GM18951 (cell line): ENCODE results near the gene ISL1.

Experiments
- POLR2A ChIP-seq: IDR thresholded peaks from 4 replicates; pipeline ENCODE4 v1.6.1; 2011; ENCODE audit warnings: mild to moderate bottlenecking; ENCODE audit not compliant: insufficient read length, insufficient read depth; ENCODE audit errors: extremely low read depth
- in situ Hi-C: fragments of 300-500 bp; cut with MboI; formaldehyde crosslinking; loops from one replicate; pipeline ENCODE4 v1.12.0; 2022; ENCODE audit warnings: low sequenced_read_pairs, mixed read lengths, inconsistent platforms; ENCODE audit not compliant: unreplicated experiment

Gene ISL1

DNA sequence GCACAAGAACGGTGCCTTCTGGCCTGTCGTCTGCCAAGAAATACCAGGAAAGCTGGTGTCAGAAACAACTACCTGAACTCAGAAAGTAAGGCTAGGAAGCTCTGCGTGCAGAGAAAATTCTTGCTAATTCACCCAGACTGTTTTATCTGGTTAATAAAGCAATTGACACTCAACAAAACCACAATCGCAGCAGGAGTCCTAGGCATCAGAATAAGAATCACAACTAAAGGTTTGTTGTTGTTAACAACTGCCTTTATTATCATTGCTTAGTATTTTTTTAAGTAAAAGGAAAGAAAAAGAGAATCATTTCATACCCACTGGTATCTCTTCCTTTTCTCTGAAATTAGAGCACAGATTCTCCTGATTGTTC is 3.9 kb upstream of the ISL1 start:
- in situ Hi-C loops, result no loop called here
- TF ChIP-seq POLR2A, result no peak

DNA sequence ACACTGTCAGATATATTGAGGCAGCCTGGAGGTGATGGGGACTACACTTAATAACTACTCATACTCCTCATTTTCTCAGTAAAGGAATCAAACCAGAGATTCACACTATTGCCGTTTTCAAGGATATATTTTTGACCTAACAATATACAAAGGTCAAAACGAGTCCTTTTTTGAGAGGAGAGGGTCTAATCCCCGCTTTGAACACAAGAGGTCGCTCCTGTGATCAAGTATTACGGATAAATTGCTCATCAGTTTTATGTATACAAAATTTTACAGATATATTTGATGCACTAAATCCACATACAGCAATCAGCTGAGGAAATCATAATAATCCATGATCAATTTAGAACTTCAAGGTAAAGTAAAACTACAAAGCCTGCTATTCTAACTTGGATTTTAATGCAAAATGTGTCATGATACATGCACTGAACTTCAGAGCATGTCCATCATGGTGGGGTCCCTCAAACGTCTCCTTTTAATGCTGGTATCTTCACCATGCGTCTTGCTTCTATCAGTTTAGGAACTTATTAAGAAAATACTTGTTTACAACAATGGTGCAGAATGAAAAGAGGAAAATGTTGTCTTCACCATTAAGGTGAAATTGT is 2.5 kb upstream of the ISL1 start:
- in situ Hi-C loops, result no loop called here
- TF ChIP-seq POLR2A, result no peak

GRCh38 chr5:51381761-51382474 is 1.3 kb upstream of the ISL1 start:
- in situ Hi-C loops, result no loop called here
- TF ChIP-seq POLR2A, result no peak

GRCh38 chr5:51382521-51383130 is 622 bp upstream of the ISL1 start:
- TF ChIP-seq POLR2A, result no peak

GRCh38 chr5:51384281-51384840 is 1.1 kb downstream of the ISL1 start:
- in situ Hi-C loops, result no loop called here
- no peak for TF ChIP-seq POLR2A

More at GRCh38 chr5:51382521-51383130, 622 bp upstream of the ISL1 start:
- in situ Hi-C loops, result no loop called here

- TF ChIP-seq POLR2A, result no peak
Observed at GRCh38 chr5:51385216-51385615, 2.0 kb downstream of the ISL1 start.

DNA sequence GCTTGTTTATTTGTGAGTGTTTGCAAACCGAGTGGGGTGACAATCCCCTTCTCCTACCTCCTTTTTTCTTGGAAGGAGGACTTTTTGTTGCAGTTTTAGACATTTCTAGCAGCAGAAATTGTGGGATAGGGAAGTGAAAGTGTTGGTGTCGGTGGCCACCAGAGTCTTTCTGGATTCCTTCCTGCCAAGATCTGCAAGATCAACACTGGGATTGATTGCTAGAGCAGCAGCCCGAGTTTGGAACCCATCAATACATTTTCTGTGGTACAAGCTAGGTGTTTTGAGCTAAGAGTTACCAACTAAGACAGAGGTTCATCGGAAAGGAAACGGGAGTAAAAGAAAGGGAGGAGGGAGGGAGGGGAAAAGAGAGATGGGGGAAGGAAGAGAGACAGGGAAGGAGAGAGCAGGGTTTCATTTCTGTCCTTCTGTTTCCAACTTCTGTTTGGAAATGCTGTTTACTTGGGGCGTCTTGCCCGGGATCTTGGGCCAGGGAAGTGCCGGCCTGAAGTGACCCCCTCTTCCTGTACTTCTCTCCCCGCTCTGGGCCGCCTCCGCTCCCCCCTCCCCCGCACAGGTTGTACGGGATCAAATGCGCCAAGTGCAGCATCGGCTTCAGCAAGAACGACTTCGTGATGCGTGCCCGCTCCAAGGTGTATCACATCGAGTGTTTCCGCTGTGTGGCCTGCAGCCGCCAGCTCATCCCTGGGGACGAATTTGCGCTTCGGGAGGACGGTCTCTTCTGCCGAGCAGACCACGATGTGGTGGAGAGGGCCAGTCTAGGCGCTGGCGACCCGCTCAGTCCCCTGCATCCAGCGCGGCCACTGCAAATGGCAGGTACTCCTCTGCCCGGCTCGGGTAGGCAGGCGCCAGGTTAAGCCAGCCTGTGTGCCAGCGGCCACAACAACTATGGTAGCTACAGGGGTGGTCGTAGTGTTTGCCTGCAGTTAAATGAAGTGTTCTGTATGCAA is 4.0 kb downstream of the ISL1 start:
- TF ChIP-seq POLR2A, result no peak
- in situ Hi-C loops, result no loop called here

More at GRCh38 chr5:51385216-51385615, 2.0 kb downstream of the ISL1 start:
- in situ Hi-C loops, result no loop called here

- in situ Hi-C loops, result no loop called here
- TF ChIP-seq POLR2A, result no peak
Observed at GRCh38 chr5:51387884-51388275, 4.6 kb downstream of the ISL1 start.

- TF ChIP-seq POLR2A, result no peak
- in situ Hi-C loops, result no loop called here
Observed at GRCh38 chr5:51388488-51389287, 5.4 kb downstream of the ISL1 start.

- TF ChIP-seq POLR2A, result no peak
- in situ Hi-C loops, result no loop called here
Observed at GRCh38 chr5:51389288-51389576, 6.0 kb downstream of the ISL1 start.

DNA sequence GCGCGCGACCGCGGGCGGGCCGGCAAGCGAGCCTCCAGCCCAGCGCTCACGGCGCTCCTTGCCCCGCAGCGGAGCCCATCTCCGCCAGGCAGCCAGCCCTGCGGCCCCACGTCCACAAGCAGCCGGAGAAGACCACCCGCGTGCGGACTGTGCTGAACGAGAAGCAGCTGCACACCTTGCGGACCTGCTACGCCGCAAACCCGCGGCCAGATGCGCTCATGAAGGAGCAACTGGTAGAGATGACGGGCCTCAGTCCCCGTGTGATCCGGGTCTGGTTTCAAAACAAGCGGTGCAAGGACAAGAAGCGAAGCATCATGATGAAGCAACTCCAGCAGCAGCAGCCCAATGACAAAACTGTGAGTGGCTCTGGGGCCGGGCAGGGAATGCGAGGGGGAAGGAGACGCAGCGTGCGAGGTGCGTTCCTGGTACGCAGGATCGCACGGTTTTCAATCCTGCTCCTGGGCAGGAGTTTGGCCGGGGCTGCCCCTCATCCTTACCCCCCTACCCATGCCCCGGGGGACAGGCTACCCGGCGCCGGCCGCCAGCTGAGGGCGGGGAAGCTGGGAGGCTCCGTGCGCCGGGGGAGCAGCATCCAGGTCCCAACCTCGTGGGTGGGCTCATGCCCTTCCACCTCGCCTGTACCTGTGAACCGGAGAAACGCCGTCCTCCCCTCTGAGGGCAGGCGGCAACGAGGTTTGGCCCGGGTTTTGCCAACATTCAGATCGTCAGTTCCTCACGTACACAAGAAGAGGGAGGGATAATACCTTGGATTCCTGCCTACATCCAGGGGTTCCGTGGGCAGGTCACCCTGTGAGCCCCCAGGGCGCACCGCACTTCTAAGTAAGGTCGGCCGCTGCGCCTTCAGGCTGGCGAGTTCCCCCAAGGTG is 6.6 kb downstream of the ISL1 start:
- no peak for TF ChIP-seq POLR2A
- in situ Hi-C loops, result no loop called here
